Loucy (cell line): Measurements from ENCODE around the gene KCNQ2.

Source experiments
- H2AFZ ChIP-seq: fragments of 200-600 bp; sonication (generic); 2 replicates; pipeline ENCODE4 v1.6.0; 2016; ENCODE audit warnings: antibody characterized with exemption, mild to moderate bottlenecking, low read length, moderate library complexity
- H3F3A ChIP-seq: fragments of 200-600 bp; 2 replicates; pipeline ENCODE4 v1.6.0; 2016; ENCODE audit warnings: antibody characterized with exemption, low read depth, mild to moderate bottlenecking
- H3K27me3 ChIP-seq: fragments of 200-600 bp; sonication (generic); 2 replicates; pipeline ENCODE4 v1.6.1; 2014; ENCODE audit warnings: low read length, mild to moderate bottlenecking; ENCODE audit not compliant: insufficient read depth, poor library complexity, severe bottlenecking
- H3K36me3 ChIP-seq: fragments of 200-600 bp; sonication (generic); 2 replicates; pipeline ENCODE4 v1.6.1; 2016; ENCODE audit warnings: low read length; ENCODE audit not compliant: insufficient read depth
- H3K4me1 ChIP-seq: fragments of 200-600 bp; sonication (generic); 2 replicates; pipeline ENCODE4 v1.5.1; 2014; ENCODE audit warnings: low read length, mild to moderate bottlenecking; ENCODE audit not compliant: insufficient read depth, poor library complexity, severe bottlenecking
- H3K4me2 ChIP-seq: fragments of 200-600 bp; sonication (generic); 2 replicates; pipeline ENCODE4 v1.6.0; 2014; ENCODE audit warnings: antibody characterized with exemption, low read length, low read depth, mild to moderate bottlenecking; ENCODE audit not compliant: poor library complexity, severe bottlenecking
- H3K4me3 ChIP-seq: fragments of 200-600 bp; sonication (generic); 2 replicates; pipeline ENCODE4 v1.5.1; 2014; ENCODE audit warnings: low read length, mild to moderate bottlenecking, mixed read lengths; ENCODE audit not compliant: poor library complexity, severe bottlenecking
- H3K79me2 ChIP-seq: fragments of 200-600 bp; sonication (generic); 2 replicates; pipeline ENCODE4 v1.6.1; 2014; ENCODE audit warnings: low read length; ENCODE audit not compliant: insufficient read depth
- H3K9ac ChIP-seq: fragments of 200-600 bp; sonication (generic); 2 replicates; pipeline ENCODE4 v1.6.0; 2014; ENCODE audit warnings: mild to moderate bottlenecking, low read depth, low read length, moderate library complexity; ENCODE audit not compliant: poor library complexity, severe bottlenecking
- H3K9me2 ChIP-seq: fragments of 200-600 bp; sonication (generic); replicated peaks from 2 replicates; pipeline ENCODE4 v1.6.1; 2016; ENCODE audit warnings: low read depth, low read length, mixed read lengths
- H3K9me3 ChIP-seq: fragments of 200-600 bp; sonication (generic); 2 replicates; pipeline ENCODE4 v1.6.1; 2014; ENCODE audit warnings: mild to moderate bottlenecking, antibody characterized with exemption, low read length, low read depth; ENCODE audit not compliant: insufficient read depth
- H4K20me1 ChIP-seq: fragments of 200-600 bp; sonication (generic); 2 replicates; pipeline ENCODE4 v1.6.0; 2014; ENCODE audit warnings: antibody characterized with exemption, low read length, mild to moderate bottlenecking; ENCODE audit not compliant: insufficient read depth, poor library complexity, severe bottlenecking
- CTCF ChIP-seq: fragments of 200-600 bp; sonication (generic); conservative IDR thresholded peaks from 2 replicates; pipeline ENCODE4 v1.5.1; 2014; ENCODE audit warnings: mild to moderate bottlenecking, antibody characterized with exemption, low read length
- EZH2phosphoT487 ChIP-seq: fragments of 200-600 bp; IDR thresholded peaks from 2 replicates; pipeline ENCODE4 v1.6.1; 2018; ENCODE audit warnings: antibody characterized with exemption, mild to moderate bottlenecking, moderate library complexity, borderline replicate concordance

KCNQ2 gene

GRCh38 chr20:63430891-63431290 lies 41.6 kb downstream of the KCNQ2 start:
- no peak overlapping the region for H3K9ac ChIP-seq

GRCh38 chr20:63429992-63430391 lies 42.5 kb downstream of the KCNQ2 start:
- no peaks in the 10 kb centered on the region for H3K9me3 ChIP-seq
- no peak overlapping the region for H3K4me3 ChIP-seq
- H3K79me2 ChIP-seq = no peaks in the 10 kb centered on the region
- H3F3A ChIP-seq = no peaks in the 10 kb centered on the region
- TF ChIP-seq CTCF (no peak), EZH2phosphoT487 (no peak)
- H2AFZ ChIP-seq = no peak overlapping the region
- no peaks in the 10 kb centered on the region for H3K9me2 ChIP-seq
- no peak overlapping the region for H3K4me2 ChIP-seq
- H3K27me3 ChIP-seq = no peaks in the 10 kb centered on the region
- H3K9ac ChIP-seq = no peak overlapping the region
- H4K20me1 ChIP-seq = no peaks in the 10 kb centered on the region
- no peaks in the 10 kb centered on the region for H3K36me3 ChIP-seq
- H3K4me1 ChIP-seq = no peaks in the 10 kb centered on the region

More at GRCh38 chr20:63430891-63431290, 41.6 kb downstream of the KCNQ2 start:
- no peak overlapping the region for H2AFZ ChIP-seq
- no peaks in the 10 kb centered on the region for H3K79me2 ChIP-seq
- no peak overlapping the region for H3K4me3 ChIP-seq
- no peaks in the 10 kb centered on the region for H3F3A ChIP-seq
- no peaks in the 10 kb centered on the region for H3K36me3 ChIP-seq
- no peaks in the 10 kb centered on the region for H4K20me1 ChIP-seq
- H3K9me3 ChIP-seq = no peaks in the 10 kb centered on the region
- no peaks in the 10 kb centered on the region for H3K9me2 ChIP-seq
- no peak overlapping the region for H3K4me2 ChIP-seq
- H3K27me3 ChIP-seq = no peaks in the 10 kb centered on the region
- TF ChIP-seq EZH2phosphoT487 (no peak), CTCF (no peak)
- H3K4me1 ChIP-seq = no peaks in the 10 kb centered on the region

GRCh38 chr20:63428906-63429575 lies 43.4 kb downstream of the KCNQ2 start:
- TF ChIP-seq EZH2phosphoT487 (no peak), CTCF (no peak)
- H3K4me3 ChIP-seq = no peak overlapping the region
- H3K9me2 ChIP-seq = no peaks in the 10 kb centered on the region
- no peaks in the 10 kb centered on the region for H3K9me3 ChIP-seq
- H3F3A ChIP-seq = no peaks in the 10 kb centered on the region
- H3K79me2 ChIP-seq = no peaks in the 10 kb centered on the region
- no peak overlapping the region for H3K4me2 ChIP-seq
- no peak overlapping the region for H3K9ac ChIP-seq
- H4K20me1 ChIP-seq = no peaks in the 10 kb centered on the region
- no peak overlapping the region for H2AFZ ChIP-seq
- H3K36me3 ChIP-seq = no peaks in the 10 kb centered on the region
- no peaks in the 10 kb centered on the region for H3K4me1 ChIP-seq
- H3K27me3 ChIP-seq = no peaks in the 10 kb centered on the region
